ENCODE measurements around the gene IL1F10.

DNA sequence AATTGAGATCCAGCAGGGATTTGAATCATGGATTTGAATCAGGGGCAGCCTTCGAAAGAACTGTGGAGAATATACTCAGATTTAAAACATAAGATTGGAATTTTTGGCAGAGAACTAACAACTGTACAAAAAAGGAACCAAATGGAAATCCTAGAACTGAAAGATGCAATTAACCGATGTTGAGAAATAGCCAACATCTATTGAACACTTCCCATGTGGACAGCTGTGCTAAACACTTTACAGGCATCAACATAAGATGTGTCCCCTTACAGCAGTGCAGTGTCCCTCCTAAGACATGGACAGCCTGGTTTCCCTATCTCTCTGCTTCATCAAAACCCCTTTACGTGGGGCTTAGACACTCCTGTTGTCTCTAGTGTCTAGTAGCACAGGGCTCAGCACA is 56.0 kb downstream of the IL1F10 start:
- TF ChIP-seq CTCF (IDR thresholded peaks at IDR 0.05; ENCODE audit: insufficient read depth, low read length) (no peak), POLR2AphosphoS5 (IDR thresholded peaks at IDR 0.05; ENCODE audit: low read depth) (no peak), REST (IDR thresholded peaks at IDR 0.05; ENCODE audit: insufficient replicate concordance, low read depth) (no peak), SPI1 (IDR thresholded peaks at IDR 0.05; ENCODE audit: borderline replicate concordance, low read depth) (peak; percentile 6; the same call in 1 of the 2 replicates)

All from HL-60 (cell line).